Measurements from ENCODE around the gene TTPAL.

Gene TTPAL

GRCh38 chr20:44495802-44496481, 20.3 kb downstream of the TTPAL start:
- no peak for DNase-seq (ENCODE audit: low read depth)
- TF ChIP-seq, protein P1, sequence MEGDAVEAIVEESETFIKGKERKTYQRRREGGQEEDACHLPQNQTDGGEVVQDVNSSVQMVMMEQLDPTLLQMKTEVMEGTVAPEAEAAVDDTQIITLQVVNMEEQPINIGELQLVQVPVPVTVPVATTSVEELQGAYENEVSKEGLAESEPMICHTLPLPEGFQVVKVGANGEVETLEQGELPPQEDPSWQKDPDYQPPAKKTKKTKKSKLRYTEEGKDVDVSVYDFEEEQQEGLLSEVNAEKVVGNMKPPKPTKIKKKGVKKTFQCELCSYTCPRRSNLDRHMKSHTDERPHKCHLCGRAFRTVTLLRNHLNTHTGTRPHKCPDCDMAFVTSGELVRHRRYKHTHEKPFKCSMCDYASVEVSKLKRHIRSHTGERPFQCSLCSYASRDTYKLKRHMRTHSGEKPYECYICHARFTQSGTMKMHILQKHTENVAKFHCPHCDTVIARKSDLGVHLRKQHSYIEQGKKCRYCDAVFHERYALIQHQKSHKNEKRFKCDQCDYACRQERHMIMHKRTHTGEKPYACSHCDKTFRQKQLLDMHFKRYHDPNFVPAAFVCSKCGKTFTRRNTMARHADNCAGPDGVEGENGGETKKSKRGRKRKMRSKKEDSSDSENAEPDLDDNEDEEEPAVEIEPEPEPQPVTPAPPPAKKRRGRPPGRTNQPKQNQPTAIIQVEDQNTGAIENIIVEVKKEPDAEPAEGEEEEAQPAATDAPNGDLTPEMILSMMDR (IDR thresholded peaks at IDR 0.05; ENCODE audit: low read depth, low read length, missing control alignments) = no peak
- H3K4me3 ChIP-seq (ENCODE audit: low read depth, low read length) = no peak overlapping the region

DNA sequence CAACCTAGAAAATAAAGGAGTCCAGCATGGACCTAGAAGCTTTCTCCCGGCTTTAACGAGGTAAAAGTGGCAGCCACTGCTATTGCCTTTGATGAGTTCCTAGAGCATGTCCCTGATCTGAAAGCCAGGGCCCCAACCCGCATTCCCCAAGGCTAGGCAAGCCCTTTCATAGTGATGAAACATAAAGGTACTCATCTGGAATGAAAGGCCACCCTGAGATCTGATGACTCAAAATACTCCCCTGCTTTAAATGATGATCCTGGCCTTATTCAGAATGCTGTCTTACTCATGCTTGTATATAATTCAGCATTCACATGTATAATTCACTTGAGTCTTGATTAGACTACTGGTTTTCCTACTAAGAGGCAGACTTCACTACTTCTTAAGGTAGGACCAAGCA, 21.3 kb downstream of the TTPAL start:
- H3K4me3 ChIP-seq (ENCODE audit: low read depth, low read length) = no peak overlapping the region
- DNase-seq (ENCODE audit: low read depth) = no peak
- TF ChIP-seq, protein P1 (IDR thresholded peaks at IDR 0.05; ENCODE audit: low read depth, low read length, missing control alignments) = no peak

DNA sequence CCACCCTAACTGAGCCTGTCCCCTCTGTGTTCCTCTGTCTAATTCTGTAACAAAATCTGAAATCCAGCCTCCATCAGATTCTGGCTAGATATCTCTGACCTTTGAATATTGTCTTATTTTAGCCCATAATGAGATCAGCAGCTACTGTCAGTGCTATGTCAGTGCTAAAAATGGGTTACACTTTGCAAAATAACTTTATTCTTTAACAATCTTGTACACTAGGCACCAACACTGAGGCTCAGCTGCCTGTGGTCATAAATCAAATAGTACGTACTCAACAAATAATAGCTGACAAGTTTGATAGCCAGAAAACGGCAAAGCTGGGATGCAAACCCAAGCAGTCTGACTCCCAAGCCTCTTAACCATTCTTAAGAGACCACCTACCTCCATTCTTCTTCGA, 22.1 kb downstream of the TTPAL start:
- H3K4me3 ChIP-seq (ENCODE audit: low read depth, low read length) = no peak overlapping the region
- DNase-seq (ENCODE audit: low read depth) = no peak
- TF ChIP-seq, protein P1 (IDR thresholded peaks at IDR 0.05; ENCODE audit: low read depth, low read length, missing control alignments) = no peak

DNA sequence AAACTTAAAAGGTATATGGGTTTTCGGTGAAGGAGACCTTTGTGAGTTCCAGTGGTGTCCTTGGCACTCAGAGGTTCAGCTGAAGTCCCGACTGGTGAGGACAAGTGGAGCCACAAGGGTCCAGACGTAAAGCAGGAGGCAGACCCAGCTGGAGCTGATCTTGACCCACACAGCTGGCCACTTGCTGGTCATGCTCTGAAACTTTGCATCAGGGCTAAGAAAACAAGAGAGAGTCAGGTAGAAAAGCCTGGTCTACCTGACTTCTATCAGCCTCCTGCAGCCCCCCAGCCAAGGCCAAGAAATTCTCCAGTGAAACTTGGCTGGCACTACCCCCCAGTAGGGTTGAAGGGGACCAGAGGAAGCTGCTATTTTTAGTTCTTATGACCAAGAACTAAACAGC, 24.5 kb downstream of the TTPAL start:
- no peak for DNase-seq (ENCODE audit: low read depth)
- no peak overlapping the region for H3K4me3 ChIP-seq (ENCODE audit: low read depth, low read length)
- TF ChIP-seq, protein P1 (IDR thresholded peaks at IDR 0.05; ENCODE audit: low read depth, low read length, missing control alignments) = no peak

GRCh38 chr20:44501448-44501847, 25.8 kb downstream of the TTPAL start:
- no peak overlapping the region for H3K4me3 ChIP-seq (ENCODE audit: low read depth, low read length)
- TF ChIP-seq, protein P1 (IDR thresholded peaks at IDR 0.05; ENCODE audit: low read depth, low read length, missing control alignments) = no peak
- no peak for DNase-seq (ENCODE audit: low read depth)

- DNase-seq (ENCODE audit: low read depth) = no peak
- H3K4me3 ChIP-seq (ENCODE audit: low read depth, low read length) = no peak overlapping the region
- TF ChIP-seq, protein P1 (IDR thresholded peaks at IDR 0.05; ENCODE audit: low read depth, low read length, missing control alignments) = no peak
Observed at GRCh38 chr20:44502968-44503367, 27.3 kb downstream of the TTPAL start.
